Keratinocyte (primary cell): ENCODE data around the gene ZBTB44. TPM values are rescaled to one million over a fixed set of nuclear protein-coding genes. Genes with fewer than 3 reads are reported as not detected.

Experiments
- DNase-seq: peaks from one replicate; pipeline ENCODE4 v3.0.0-alpha.2; 2011; ENCODE audit warnings: low read depth, missing footprints, low spot score
- FAIRE-seq: peaks from 2 replicates; lab custom pipeline; 2011; peaks lifted over from hg19 to GRCh38; lab: Jason Lieb, UNC
- H2AFZ ChIP-seq: 2 replicates; pipeline ENCODE4 v1.6.0; 2012; ENCODE audit warnings: low read length, control low read depth, inconsistent platforms; ENCODE audit not compliant: control insufficient read depth
- H3K27ac ChIP-seq: 2 replicates; pipeline ENCODE4 v1.5.1; 2011; ENCODE audit warnings: low read length; ENCODE audit not compliant: control insufficient read depth, insufficient read depth
- H3K27me3 ChIP-seq: 3 replicates; pipeline ENCODE4 v1.6.0; 2011; ENCODE audit warnings: low read length; ENCODE audit not compliant: control insufficient read depth, insufficient read depth; ENCODE audit errors: extremely low read depth
- H3K36me3 ChIP-seq, 2 experiments: 2 replicates in 1 of 2; 3 replicates in 1 of 2; pipeline ENCODE4 v1.5.1; 2011; ENCODE audit warnings: low read length in 2 of 2, mild to moderate bottlenecking in 1 of 2; ENCODE audit not compliant: control insufficient read depth in 2 of 2, insufficient read depth in 2 of 2; ENCODE audit errors: extremely low read depth in 1 of 2
- H3K4me1 ChIP-seq: 3 replicates; pipeline ENCODE4 v1.5.1; 2011; ENCODE audit warnings: low read length; ENCODE audit not compliant: control insufficient read depth, insufficient read depth; ENCODE audit errors: extremely low read depth
- H3K4me2 ChIP-seq: 3 replicates; pipeline ENCODE4 v1.6.0; 2011; ENCODE audit warnings: low read depth, low read length; ENCODE audit not compliant: control insufficient read depth, insufficient read depth; ENCODE audit errors: extremely low read depth
- H3K4me3 ChIP-seq, 3 experiments: fragments of 200-600 bp in 1 of 3; sonication (generic) in 1 of 3; 2 replicates in 2 of 3; 3 replicates in 1 of 3; pipeline ENCODE4 v1.5.1; 2011 to 2016; ENCODE audit warnings: low read length in 3 of 3, mild to moderate bottlenecking in 3 of 3, control low read depth in 2 of 3, inconsistent platforms in 1 of 3, low read depth in 1 of 3, mixed read lengths in 1 of 3, mixed run types in 1 of 3, moderate library complexity in 1 of 3; ENCODE audit not compliant: control insufficient read depth in 2 of 3, insufficient read depth in 2 of 3; ENCODE audit errors: extremely low read depth in 1 of 3
- H3K79me2 ChIP-seq: 2 replicates; pipeline ENCODE4 v1.6.0; 2012; ENCODE audit warnings: low read length; ENCODE audit not compliant: control insufficient read depth, insufficient read depth
- H3K9ac ChIP-seq: 3 replicates; pipeline ENCODE4 v1.6.0; 2011; ENCODE audit warnings: low read length; ENCODE audit not compliant: control insufficient read depth, insufficient read depth; ENCODE audit errors: extremely low read depth
- H3K9me1 ChIP-seq: 3 replicates; pipeline ENCODE4 v1.6.0; 2011; ENCODE audit warnings: low read length; ENCODE audit not compliant: control insufficient read depth, insufficient read depth; ENCODE audit errors: extremely low read depth
- H3K9me3 ChIP-seq: 2 replicates; pipeline ENCODE4 v1.5.1; 2012; ENCODE audit warnings: low read depth, low read length; ENCODE audit not compliant: control insufficient read depth
- H4K20me1 ChIP-seq: 3 replicates; pipeline ENCODE4 v1.6.0; 2011; ENCODE audit warnings: low read length; ENCODE audit not compliant: control insufficient read depth, insufficient read depth; ENCODE audit errors: extremely low read depth
- CTCF ChIP-seq, 3 experiments: IDR thresholded peaks in 1 of 3; conservative IDR thresholded peaks in 1 of 3; optimal IDR thresholded peaks in 1 of 3; 2 replicates in 2 of 3; 3 replicates in 1 of 3; pipeline versions ENCODE3 to v1.5.1; 2011; ENCODE audit warnings: low read length in 3 of 3, mild to moderate bottlenecking in 3 of 3, moderate library complexity in 2 of 3, control low read depth in 1 of 3, inconsistent platforms in 1 of 3; ENCODE audit not compliant: insufficient read depth in 2 of 3; ENCODE audit errors: extremely low read depth in 1 of 3
- EZH2 ChIP-seq: IDR thresholded peaks from one replicate; pipeline ENCODE4 v1.6.1; 2012; ENCODE audit warnings: inconsistent platforms, mild to moderate bottlenecking, low read length, moderate library complexity
- dilution Hi-C: fragments of 300-500 bp; cut with MboI; formaldehyde crosslinking; loops from one replicate; pipeline ENCODE4 v1.7.0; 2020; ENCODE audit warnings: low sequenced_read_pairs; ENCODE audit not compliant: extremely low pct_ligation_motif_present
- polyA plus RNA-seq, 5 experiments: library from polyadenylated mRNA; depleted of rRNA in 3 of 5; stranded (reverse) in 3 of 5; stranded (forward) in 1 of 5; unstranded in 1 of 5; fragments of >200 nt; gene quantifications; 1 replicate in 1 of 5; 2 replicates in 3 of 5; 3 replicates in 1 of 5; pipeline versions ENCODE4 v1.2.1 to v1.2.3, GENCODE V29; 2011 to 2012; ENCODE audit warnings: missing spikeins in 2 of 5, low read depth in 1 of 5, low replicate concordance in 1 of 5

ZBTB44 gene
- polyA plus RNA-seq, 1 donor (not counting 4 experiments of a cell fraction or from before 2014, with no cell fraction given), result 16.8 TPM

GRCh38 chr11:130187096-130187495 is 127.6 kb downstream of the ZBTB44 start:
- DNase-seq (no peak), FAIRE-seq (no peak)
- no peak overlapping the region for H3K9ac ChIP-seq
- H3K36me3 ChIP-seq, result peaks cover 8 to 14% of the 10 kb centered on the region in 2 experiments
- no peaks in the 10 kb centered on the region for H3K9me3 ChIP-seq
- H3K27me3 ChIP-seq, result no peaks in the 10 kb centered on the region
- H3K4me2 ChIP-seq, result no peak overlapping the region
- peaks cover 3% of the 10 kb centered on the region for H3K9me1 ChIP-seq
- peaks cover 3% of the 10 kb centered on the region for H3K4me1 ChIP-seq
- H3K27ac ChIP-seq, result no peak overlapping the region
- peaks cover 53% of the 10 kb centered on the region for H3K79me2 ChIP-seq
- peaks cover 11% of the 10 kb centered on the region for H4K20me1 ChIP-seq
- no peak for TF ChIP-seq CTCF (optimal IDR thresholded peaks at IDR 0.05 in 1 of 3, IDR thresholded peaks at IDR 0.05 in 1 of 3, conservative IDR thresholded peaks at IDR 0.05 in 1 of 3; ENCODE audit: extremely low read depth in 1 of 3, insufficient read depth in 2 of 3, low read length in 3 of 3)
- TF ChIP-seq EZH2, result no peak
- H3K4me3 ChIP-seq, result no peak overlapping the region
- no peak overlapping the region for H2AFZ ChIP-seq
- dilution Hi-C loops, result no loop called here

GRCh38 chr11:130183878-130184610 is 130.7 kb downstream of the ZBTB44 start:
- H3K79me2 ChIP-seq, result peaks cover 65% of the 10 kb centered on the region
- FAIRE-seq, result no peak

More at GRCh38 chr11:130183878-130184610, 130.7 kb downstream of the ZBTB44 start:
- TF ChIP-seq CTCF (optimal IDR thresholded peaks at IDR 0.05 in 1 of 3, IDR thresholded peaks at IDR 0.05 in 1 of 3, conservative IDR thresholded peaks at IDR 0.05 in 1 of 3; ENCODE audit: extremely low read depth in 1 of 3, insufficient read depth in 2 of 3, low read length in 3 of 3), result no peak
- no peak for TF ChIP-seq EZH2
- H3K9ac ChIP-seq, result no peak overlapping the region
- H2AFZ ChIP-seq, result no peak overlapping the region
- peaks cover 14% of the 10 kb centered on the region for H3K9me1 ChIP-seq
- H3K36me3 ChIP-seq, result peaks cover 3 to 4% of the 10 kb centered on the region in 2 experiments
- H4K20me1 ChIP-seq, result peaks cover 20% of the 10 kb centered on the region
- no peaks in the 10 kb centered on the region for H3K9me3 ChIP-seq
- no peak overlapping the region for H3K27ac ChIP-seq
- H3K4me1 ChIP-seq, result peaks cover 34% of the 10 kb centered on the region
- H3K4me2 ChIP-seq, result no peak overlapping the region
- DNase-seq, result no peak
- H3K27me3 ChIP-seq, result no peaks in the 10 kb centered on the region
- dilution Hi-C loops, result no loop called here
- no peak overlapping the region for H3K4me3 ChIP-seq
